RCC 7860 (cell line): ENCODE measurements around the gene BCAS3.
A peak's percentile ranks its signal among the peaks of the same experiment; 100 is the strongest.
"Not testable (repeated sequence)": the region's sequence is repeated elsewhere in the genome, so short reads cannot be mapped to it uniquely, and the experiment has no call there.

ENCODE experiments used
- DNase-seq: peaks from one replicate; pipeline ENCODE4 v3.0.0-alpha.2; 2015; ENCODE audit warnings: low spot score
- FAIRE-seq: peaks from 2 replicates; lab custom pipeline; 2012; peaks lifted over from hg19 to GRCh38; lab: Jason Lieb, UNC

BCAS3 gene

DNA sequence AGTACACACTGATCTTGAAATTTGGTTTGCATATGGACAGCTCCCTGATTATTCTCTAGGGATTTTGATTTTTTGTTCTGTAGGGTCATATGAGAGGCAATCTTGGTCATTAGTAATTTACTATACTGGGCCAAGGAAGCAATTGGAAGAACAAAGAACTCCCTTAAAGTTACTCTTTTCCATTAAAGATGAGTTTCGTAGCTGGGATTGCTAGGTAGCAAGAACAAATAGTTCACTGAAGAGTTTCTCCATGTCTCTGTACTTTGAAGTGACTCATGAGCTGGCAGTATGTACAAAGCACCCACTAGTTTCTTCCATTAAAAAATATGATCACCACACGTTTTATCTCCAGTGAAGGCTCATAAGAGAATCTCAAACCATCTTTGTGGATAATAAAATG lies 6.2 kb upstream of the BCAS3 start:
- FAIRE-seq = no peak
- no peak for DNase-seq

GRCh38 chr17:60674637-60675036 lies 3.0 kb upstream of the BCAS3 start:
- DNase-seq, FAIRE-seq: not testable (repeated sequence)

DNA sequence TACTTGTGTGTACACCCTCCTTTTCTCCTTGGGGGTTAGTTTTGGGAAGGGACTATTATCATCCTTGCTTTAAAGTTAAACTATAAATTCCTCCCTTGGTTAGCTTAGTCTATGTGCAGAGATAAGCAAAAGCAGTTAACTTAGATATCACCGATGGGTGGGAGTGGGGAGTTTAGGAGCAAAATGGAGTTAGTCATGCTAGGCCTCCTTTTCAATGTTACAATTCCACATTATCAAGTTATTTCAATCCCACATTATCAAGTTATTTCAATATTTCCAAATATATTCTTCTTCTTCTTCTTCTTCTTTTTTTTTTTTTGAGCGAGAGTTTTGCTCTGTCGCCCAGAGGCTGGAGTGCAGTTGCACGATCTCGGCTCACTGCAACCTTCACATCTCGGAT lies 1.7 kb upstream of the BCAS3 start:
- no peak for FAIRE-seq
- no peak for DNase-seq

DNA sequence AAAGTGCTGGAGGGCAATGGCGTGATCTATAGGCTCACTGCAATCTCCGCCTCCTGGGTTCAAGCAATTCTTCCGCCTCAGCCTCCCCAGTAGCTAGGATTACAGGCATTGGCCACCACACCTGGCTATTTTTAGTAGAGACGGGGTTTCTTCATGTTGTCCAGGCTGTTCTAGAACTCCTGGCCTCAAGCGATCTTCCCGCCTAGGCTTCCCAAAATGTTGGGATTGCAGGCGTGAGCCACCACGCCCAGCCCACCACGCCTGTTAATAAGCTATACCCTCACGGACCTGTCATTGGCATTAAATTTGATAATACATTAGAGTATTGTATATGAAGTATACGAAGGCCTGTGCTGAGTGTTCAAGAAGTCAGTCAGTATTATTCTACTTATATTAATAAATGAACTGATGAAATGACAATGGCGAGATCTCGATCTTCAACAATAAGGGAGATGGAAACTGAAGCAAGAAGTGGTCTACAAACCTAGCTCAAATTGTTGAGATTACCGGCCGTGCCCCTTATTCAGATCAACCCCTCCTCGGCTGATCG lies 818 bp upstream of the BCAS3 start:
- DNase-seq = no peak
- FAIRE-seq = no peak

GRCh38 chr17:60678118-60678444 lies 430 bp downstream of the BCAS3 start:
- FAIRE-seq (no peak), DNase-seq (no peak)

DNA sequence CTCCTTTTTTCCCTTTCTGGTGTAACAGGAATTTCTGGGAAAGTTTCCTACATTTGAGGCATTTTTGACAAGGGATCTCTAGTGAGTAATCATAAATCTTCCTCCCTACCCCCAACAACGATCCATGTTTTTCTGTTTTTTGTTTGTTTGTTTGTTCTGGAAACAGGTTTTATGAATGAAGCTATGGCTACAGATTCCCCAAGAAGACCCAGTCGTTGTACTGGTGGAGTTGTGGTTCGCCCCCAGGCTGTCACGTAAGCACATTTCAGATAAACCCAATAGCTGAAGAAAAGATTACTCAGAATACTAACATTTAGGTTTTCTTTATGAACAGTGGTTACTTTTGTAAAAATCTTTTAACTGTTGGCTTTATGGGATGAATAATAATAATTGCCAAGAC lies 1.6 kb downstream of the BCAS3 start:
- DNase-seq (no peak), FAIRE-seq (no peak)

DNA sequence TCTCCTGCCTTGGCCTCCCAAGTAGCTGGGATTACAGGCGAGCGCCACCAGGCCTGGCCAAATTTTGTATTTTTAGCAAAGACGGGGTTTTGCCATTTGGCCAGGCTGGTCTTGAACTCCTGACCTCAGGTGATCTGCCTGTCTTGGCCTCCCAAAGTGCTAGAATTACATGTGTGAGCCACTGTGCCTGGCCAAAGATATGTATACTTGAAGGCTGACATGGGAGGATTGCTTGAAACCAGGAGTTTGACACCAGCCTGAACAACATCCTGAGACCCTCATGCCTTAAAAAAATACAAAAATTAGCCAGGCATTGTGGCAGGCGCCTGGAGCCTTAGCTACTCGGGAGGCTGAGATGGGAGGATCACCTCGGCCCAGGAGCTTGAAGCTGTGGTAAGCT lies 3.1 kb downstream of the BCAS3 start:
- no peak for DNase-seq
- no peak for FAIRE-seq

DNA sequence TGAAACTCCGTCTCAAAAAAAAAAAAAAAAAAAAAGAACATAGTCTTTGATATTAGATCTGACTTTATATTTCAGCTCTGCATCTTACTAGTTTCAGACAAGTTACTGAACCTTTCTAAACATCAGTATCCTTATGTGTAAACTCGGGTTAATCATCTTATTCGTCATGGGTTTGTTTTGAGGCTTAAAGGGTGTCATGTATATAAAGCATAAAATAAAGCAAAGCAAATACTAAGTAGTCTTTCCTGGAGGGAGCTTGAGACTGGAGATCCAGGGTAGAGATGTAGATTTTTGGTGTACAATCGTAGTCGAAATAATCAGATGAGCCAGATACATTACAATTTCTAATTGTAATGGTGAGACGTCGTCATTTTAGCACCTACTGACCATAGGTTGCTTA lies 7.8 kb downstream of the BCAS3 start:
- DNase-seq = no peak
- FAIRE-seq = no peak

GRCh38 chr17:60695960-60696359 lies 18.3 kb downstream of the BCAS3 start:
- FAIRE-seq (no peak), DNase-seq (no peak)

GRCh38 chr17:60699090-60699489 lies 21.4 kb downstream of the BCAS3 start:
- DNase-seq (no peak), FAIRE-seq (no peak)

- no peak for FAIRE-seq
- DNase-seq = no peak
Measured at GRCh38 chr17:60704170-60704569, 26.5 kb downstream of the BCAS3 start.

DNA sequence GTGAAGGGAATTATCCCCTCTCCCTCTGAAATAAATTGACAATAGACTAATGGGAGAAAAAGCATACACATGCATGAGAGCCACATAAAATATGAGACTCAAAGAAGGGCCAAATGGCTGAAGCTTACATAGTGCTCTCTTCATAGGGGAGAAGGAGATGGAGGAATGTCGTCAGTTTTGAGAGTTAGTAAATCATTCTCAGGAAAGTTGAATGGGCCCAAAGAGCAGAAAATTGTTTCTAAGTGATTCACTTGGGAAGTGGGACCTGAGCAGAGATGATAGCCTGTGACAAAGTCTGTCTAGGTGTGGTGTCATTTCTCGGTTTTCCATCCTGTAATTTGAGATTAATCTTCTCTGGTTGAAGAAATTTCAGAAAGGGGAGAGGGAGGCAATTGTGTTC lies 35.0 kb downstream of the BCAS3 start:
- peak; percentile 94 for FAIRE-seq
- DNase-seq = peak; percentile 88

GRCh38 chr17:60713608-60714007 lies 36.0 kb downstream of the BCAS3 start:
- FAIRE-seq (no peak), DNase-seq (no peak)

DNA sequence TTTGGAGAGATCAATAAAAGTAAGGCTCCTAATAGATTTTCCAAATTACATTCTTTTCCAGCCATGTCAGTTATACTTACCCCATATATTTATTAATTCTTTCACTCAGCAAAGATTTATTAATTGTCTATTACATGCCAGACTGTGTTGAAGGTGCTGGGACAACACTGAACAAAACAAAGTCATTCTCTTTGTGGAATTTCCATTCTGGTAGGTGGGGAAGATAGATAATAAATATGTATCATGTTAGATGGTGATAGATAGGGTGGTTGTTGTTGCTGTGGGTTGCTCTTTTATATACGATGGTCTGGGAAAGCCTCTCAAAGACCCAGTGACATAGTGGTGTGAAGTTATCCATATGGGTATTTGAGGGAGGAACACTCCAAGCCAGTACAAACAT lies 39.1 kb downstream of the BCAS3 start:
- no peak for DNase-seq
- FAIRE-seq = no peak

DNA sequence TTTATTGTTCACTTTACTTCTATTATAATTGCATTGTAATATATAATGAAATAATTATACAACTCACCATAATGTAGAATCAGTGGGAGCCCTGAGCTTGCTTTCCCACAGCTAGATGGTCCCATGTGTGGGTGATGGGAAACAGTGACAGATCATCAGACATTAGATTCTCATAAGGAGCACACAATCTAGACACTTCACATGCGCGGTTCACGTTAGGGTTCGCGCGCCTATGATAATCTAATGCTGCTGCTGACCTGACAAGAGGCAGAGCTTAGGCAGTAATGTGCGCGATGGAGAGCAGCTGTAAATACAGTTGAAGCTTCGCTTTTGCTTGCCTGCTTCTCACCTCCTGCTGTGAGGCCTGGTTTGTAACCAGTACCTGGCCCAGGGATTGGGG lies 40.2 kb downstream of the BCAS3 start:
- no peak for FAIRE-seq
- no peak for DNase-seq

DNA sequence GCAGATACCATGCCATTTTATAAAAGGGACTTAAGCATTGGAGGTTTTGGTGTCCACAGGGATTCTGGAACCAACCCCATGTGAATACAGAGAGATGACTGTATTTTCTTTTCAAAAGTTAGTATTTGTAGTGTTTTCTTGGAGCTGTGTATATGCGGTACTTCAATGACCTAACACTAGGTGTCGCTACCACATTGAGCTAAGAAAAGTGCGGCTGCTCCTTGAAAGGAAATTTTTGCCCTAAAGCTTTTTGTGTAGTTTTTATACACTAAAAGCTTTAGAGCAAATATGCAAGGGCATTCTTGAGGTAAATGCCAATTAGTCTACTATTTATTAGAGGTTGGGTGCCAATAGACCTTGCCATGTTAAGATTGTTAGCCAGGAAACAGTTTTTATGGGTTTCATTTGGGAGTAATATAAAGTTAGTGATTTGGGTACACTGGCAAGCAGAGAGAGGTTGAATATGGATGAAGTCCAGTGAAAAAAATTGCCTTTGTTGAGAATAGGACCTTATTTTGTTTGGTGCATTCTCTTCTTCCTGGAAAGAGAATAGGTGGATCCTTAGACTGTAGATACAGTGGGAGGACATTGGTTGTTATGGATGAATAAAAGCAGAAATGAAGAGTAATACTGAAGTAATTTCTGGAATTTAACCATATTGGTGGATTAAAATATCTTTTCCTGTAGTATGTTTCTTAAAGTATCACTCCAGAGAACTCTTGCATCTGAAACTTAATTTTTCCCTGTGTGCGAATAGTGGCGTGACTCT lies 43.3 kb downstream of the BCAS3 start:
- DNase-seq = peak; percentile 52
- FAIRE-seq = peak; percentile 46

- FAIRE-seq (no peak), DNase-seq (no peak)
Measured at GRCh38 chr17:60724647-60725046, 47.0 kb downstream of the BCAS3 start.

- no peak for FAIRE-seq
- no peak for DNase-seq
Measured at GRCh38 chr17:60729854-60730253, 52.2 kb downstream of the BCAS3 start.

- DNase-seq (no peak), FAIRE-seq (no peak)
Measured at GRCh38 chr17:60730273-60730672, 52.6 kb downstream of the BCAS3 start.

GRCh38 chr17:60738287-60738686 lies 60.6 kb downstream of the BCAS3 start:
- DNase-seq (no peak), FAIRE-seq (no peak)

DNA sequence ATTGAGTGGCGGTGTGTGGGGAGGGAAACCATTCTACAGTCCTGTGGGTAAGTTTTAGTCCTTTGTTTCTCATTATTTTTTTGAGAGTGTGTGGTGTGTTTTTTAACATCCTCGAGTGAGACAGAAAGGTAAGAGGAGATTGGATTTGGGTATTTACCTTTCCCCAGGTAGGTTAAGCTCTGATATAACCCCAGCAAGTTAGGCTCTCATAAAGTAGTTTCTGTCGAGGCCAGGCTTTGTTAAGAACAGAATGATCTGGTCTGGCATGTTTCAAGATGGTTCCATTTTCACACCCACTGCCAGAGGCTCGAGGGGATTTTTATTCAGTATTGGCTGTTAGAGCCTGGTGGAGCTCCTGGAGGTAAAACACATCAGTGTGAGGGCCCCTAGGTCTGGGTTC lies 62.9 kb downstream of the BCAS3 start:
- FAIRE-seq = no peak

DNA sequence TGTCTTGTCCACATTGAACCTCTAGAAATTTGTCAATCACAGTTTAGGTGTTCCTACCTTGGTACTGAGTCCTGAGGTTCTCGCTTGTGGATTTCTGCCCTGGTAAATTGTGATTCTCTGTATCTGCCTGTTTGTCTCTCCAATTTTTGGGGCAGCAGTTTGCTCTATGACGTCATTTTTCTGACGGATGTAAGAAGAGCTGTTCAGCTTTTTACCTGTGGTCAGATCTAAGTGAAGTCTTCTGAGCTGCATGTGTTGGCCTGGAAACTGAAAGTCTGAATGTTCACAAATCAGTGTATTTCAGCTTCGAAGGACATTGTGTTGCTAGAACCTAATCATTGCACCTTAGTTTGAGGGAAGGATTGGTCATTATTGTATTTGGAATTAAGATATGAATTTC lies 63.4 kb downstream of the BCAS3 start:
- DNase-seq (no peak), FAIRE-seq (no peak)

More for the DNA sequence above, 62.9 kb downstream of the BCAS3 start:
- DNase-seq = no peak

DNA sequence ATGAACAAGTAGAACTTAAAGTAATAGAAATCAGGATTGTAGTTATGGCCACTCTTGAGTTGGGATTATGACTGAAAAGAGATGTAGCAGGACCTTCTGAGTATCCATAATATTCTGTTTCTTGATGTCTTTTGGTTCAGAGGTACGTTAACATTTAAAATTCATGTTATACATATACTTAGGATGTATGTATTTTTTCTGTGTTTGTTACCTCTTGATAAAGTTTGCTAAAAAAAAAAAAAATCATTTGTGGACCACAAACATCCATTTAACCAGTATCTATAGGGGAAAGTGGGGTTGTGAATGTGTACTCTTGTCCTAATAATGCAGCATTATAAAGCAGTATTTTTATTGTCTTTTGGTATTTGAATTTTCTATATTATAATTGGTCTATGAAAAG lies 65.6 kb downstream of the BCAS3 start:
- FAIRE-seq (no peak), DNase-seq (no peak)
